ENCODE measurements around the gene FGF1. TPM values are rescaled to one million over a fixed set of nuclear protein-coding genes. Genes with fewer than 3 reads are reported as not detected.

FGF1 gene
- total and polyA plus RNA-seq, 8 donors: 0.73 to 3.5 (median 1.0) TPM; not detected in 3

DNA sequence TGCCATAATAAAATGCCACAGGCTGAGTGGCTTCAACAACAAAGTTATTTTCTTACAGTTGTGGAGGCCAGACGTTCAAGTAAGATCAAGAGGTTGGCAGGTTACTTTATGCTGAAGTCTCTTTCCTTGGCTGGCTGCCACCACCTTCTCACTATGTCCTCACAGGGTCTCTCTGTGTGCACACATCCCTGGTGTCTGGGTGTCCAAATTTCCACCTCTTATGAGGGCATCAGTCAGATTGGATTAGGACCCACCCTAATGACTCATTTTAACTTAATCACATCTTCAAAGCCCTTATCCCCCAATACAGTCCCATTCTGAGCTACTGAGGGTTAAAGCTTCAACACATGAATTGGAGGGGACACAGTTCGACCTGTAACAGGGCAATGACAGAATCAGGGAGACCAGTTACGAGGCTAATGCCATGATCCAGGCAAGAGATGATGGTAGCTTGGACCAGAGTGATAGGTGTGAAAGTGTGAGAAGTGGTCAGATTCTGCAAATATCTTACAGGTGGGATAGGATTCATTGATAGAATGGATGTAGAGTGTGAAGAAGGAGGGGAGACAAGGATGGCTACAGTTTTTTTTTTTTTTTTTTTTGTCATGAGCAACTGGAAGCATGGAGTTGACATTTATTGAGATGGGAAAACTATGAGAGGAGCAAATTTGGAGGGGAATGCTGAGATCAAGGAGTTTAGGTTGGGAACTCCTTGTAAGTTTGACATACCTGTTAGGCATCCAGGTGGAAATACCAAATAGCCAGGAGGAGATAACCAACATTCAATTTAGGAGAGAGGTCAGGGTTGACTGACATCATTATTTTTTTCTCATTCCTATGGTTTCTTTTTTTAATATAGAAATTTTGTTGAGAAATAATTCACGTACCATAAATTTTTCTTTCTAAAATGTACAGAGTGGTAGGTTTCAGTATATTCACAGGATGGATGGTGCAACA is 39.6 kb upstream of the FGF1 start:
- TF ChIP-seq, protein P1, sequence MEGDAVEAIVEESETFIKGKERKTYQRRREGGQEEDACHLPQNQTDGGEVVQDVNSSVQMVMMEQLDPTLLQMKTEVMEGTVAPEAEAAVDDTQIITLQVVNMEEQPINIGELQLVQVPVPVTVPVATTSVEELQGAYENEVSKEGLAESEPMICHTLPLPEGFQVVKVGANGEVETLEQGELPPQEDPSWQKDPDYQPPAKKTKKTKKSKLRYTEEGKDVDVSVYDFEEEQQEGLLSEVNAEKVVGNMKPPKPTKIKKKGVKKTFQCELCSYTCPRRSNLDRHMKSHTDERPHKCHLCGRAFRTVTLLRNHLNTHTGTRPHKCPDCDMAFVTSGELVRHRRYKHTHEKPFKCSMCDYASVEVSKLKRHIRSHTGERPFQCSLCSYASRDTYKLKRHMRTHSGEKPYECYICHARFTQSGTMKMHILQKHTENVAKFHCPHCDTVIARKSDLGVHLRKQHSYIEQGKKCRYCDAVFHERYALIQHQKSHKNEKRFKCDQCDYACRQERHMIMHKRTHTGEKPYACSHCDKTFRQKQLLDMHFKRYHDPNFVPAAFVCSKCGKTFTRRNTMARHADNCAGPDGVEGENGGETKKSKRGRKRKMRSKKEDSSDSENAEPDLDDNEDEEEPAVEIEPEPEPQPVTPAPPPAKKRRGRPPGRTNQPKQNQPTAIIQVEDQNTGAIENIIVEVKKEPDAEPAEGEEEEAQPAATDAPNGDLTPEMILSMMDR (IDR thresholded peaks at IDR 0.05): no peak
- TF ChIP-seq POLR2AphosphoS5 (IDR thresholded peaks at IDR 0.05) (no peak), EP300 (IDR thresholded peaks at IDR 0.05) (no peak), POLR2A (IDR thresholded peaks at IDR 0.05) (no peak)
- Histone ChIP-seq H3K4me3 (no peak overlapping the region), H3K9me3 (no peaks in the 10 kb centered on the region), H3K27ac (no peak overlapping the region), H3K36me3 (no peaks in the 10 kb centered on the region), H3K4me1 (peaks cover 0 to 10% (median 8%) of the 10 kb centered on the region in 4 donors), H3K27me3 (peaks cover 0 to 3% (median 0%) of the 10 kb centered on the region in 3 donors)
- WGBS, 5 donors: 76 to 82% (median 78%) methylated on average over 4 of the region's 4 CpGs
- DNase-seq: no peak
- intact Hi-C loops (cut with DNase I; ENCODE audit: low total_unique reads): no loop called here

DNA sequence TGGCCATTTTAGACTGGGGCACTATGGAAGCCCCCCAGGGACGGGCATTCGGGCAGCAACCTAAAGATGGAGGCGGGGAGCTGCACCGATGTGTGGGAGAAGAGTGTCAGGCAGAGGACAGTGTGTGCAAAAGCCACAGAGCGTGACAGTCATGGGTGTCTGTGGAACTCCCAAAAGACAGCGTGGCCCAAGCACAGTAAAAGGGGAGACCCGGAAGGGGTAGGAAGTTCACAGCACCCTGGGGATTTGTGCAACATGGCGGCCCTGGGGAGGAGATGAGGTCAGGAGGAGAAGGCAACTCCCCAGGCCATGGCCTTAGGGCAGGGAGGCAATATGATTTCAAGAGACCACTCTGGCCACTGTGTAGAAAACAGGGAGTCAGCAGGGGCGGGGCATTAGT is 38.9 kb upstream of the FGF1 start:
- H3K36me3 ChIP-seq: no peaks in the 10 kb centered on the region
- peaks cover 0 to 3% (median 0%) of the 10 kb centered on the region in 3 donors for H3K27me3 ChIP-seq
- H3K9me3 ChIP-seq: no peaks in the 10 kb centered on the region
- H3K27ac ChIP-seq: no peak overlapping the region
- H3K4me3 ChIP-seq: no peak overlapping the region
- TF ChIP-seq, protein P1 (IDR thresholded peaks at IDR 0.05): no peak
- TF ChIP-seq POLR2AphosphoS5 (IDR thresholded peaks at IDR 0.05): no peak
- TF ChIP-seq POLR2A (IDR thresholded peaks at IDR 0.05): no peak
- no peak for TF ChIP-seq EP300 (IDR thresholded peaks at IDR 0.05)
- WGBS, 5 donors: 89 to 95% (median 91%) methylated on average over 9 of the region's 9 CpGs
- intact Hi-C loops (cut with DNase I; ENCODE audit: low total_unique reads): no loop called here
- peaks cover 0 to 17% (median 15%) of the 10 kb centered on the region in 4 donors for H3K4me1 ChIP-seq
- no peak for DNase-seq

DNA sequence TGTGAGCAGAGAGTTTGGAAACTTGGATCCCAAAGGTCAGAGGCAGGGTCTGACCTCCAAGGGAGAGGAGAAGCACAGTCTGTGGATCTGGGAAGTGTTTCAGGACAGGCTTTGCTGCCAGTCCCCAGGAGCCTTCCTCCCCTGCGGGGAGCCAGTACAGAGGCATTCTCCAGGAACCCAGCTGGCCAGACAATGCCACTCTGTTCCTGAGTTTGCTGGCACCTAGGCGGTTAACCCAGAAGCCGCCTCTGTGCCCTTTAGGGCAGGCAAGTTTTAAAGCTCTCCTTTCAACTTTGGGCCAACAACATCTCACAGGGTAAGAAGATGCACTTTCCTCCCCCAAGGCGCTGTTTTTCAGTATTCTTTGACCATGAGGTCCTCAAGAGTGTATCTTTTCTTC is 37.0 kb upstream of the FGF1 start:
- Histone ChIP-seq H3K9me3 (no peaks in the 10 kb centered on the region), H3K36me3 (no peaks in the 10 kb centered on the region), H3K4me1 (peaks cover 0 to 18% (median 15%) of the 10 kb centered on the region in 4 donors), H3K4me3 (no peak overlapping the region), H3K27ac (no peak overlapping the region), H3K27me3 (peaks cover 0 to 3% (median 0%) of the 10 kb centered on the region in 3 donors)
- no peak for DNase-seq
- WGBS, 5 donors: 74 to 87% (median 80%) methylated on average over 4 of the region's 4 CpGs
- intact Hi-C loops (cut with DNase I; ENCODE audit: low total_unique reads): no loop called here
- TF ChIP-seq POLR2A (IDR thresholded peaks at IDR 0.05) (no peak), EP300 (IDR thresholded peaks at IDR 0.05) (no peak), POLR2AphosphoS5 (IDR thresholded peaks at IDR 0.05) (no peak)
- TF ChIP-seq, protein P1 (IDR thresholded peaks at IDR 0.05): no peak

DNA sequence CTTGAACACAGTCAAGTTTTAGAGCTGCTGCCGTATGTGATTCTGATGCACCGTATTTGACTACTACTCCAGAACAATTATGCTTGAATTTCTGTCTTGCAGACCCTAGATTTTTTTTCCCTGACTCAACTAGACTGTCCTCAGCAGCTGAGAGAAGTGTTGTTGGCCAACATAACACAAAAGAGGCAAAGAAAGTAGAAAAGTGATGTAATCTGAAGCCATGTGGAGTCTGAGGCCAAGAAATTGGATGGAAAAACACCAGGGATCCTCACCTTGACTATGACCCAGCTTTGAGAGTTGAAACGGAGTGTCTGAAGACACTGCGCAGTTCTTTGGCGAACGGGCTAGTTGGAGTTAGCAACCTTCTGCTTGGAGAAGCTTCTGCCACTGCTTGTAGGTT is 36.3 kb upstream of the FGF1 start:
- H3K4me1 ChIP-seq: peaks cover 3 to 25% (median 20%) of the 10 kb centered on the region in 4 donors
- no peak for DNase-seq
- 90 to 98% (median 97%) methylated on average over 6 of the region's 6 CpGs for WGBS, 5 donors
- H3K36me3 ChIP-seq: no peaks in the 10 kb centered on the region
- no peak for TF ChIP-seq EP300 (IDR thresholded peaks at IDR 0.05)
- TF ChIP-seq POLR2AphosphoS5 (IDR thresholded peaks at IDR 0.05): no peak
- H3K27ac ChIP-seq: no peak overlapping the region
- H3K9me3 ChIP-seq: no peaks in the 10 kb centered on the region
- intact Hi-C loops (cut with DNase I; ENCODE audit: low total_unique reads): no loop called here
- peaks cover 0 to 3% (median 0%) of the 10 kb centered on the region in 3 donors for H3K27me3 ChIP-seq
- no peak overlapping the region for H3K4me3 ChIP-seq

Measured in stomach (tissue), 9 donors.